Activated CD8-positive, alpha-beta memory T cell treated with anti-CD3 and anti-CD28 coated beads for 1 hour (primary cell): ENCODE results near the gene DNAAF5.
A peak's percentile ranks its signal among the peaks of the same experiment; 100 is the strongest.

Experiments
- DNase-seq, 2 donors: peaks; one replicate each; pipeline ENCODE4 v3.0.0-alpha.2; 2020; ENCODE audit warnings: low read depth in 1 of 2; ENCODE audit errors: extremely low read depth in 1 of 2

The DNAAF5 gene

DNA sequence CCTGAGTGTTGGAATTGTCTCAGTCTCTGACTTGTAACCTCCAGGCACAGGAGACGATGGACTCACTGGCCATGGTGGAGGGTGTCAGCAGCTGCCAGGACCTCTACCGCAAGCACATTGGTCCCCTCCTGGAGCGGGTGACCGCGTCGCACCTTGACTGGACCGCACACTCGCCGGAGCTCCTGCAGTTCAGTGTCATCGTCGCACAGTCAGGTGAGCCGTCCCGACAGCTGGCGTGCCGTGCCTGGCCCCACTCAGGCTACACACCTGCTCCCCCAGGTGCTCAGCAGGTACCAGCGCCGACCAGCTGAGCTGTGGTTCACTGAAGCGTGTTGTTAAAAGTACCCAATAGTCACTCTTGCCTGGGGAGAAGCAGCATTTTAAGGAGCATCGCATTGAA lies 37.3 kb downstream of the DNAAF5 start:
- no peak for DNase-seq

DNA sequence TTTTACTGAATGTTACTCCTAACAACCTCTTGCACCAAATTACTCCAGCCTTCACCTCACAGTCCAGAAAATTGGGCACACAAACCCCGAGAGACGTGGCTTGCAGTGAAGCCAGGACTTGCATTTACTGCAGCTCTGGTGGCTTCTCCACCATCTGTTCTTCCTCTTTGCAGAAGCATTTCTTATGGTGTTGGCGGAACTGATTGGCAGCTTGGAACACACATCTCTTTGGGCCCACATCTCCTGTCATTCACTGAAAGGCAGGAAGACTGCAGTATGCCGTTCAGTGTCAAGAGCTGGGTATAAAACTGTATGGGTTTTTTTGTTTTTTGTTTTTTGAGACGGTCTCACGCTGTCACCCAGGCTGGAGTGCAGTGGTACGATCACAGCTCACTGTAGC lies 38.9 kb downstream of the DNAAF5 start:
- DNase-seq, result no peak

DNA sequence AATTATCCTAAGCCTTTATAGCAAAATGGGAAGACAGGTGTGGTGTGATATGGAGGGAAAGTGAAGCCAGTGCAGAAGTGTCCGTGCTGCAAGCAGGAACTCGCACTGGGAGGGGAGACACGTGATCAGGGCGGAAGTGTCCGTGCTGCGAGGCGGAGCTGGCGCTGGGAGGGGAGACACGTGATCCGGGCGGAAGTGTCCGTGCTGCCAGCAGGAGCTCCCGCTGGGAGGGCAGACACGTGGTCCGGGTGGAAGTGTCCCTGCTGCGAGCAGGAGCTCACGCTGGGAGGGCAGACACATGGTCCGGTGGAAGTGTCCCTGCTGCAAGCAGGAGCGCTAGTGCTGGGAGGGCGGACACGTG lies 41.1 kb downstream of the DNAAF5 start:
- DNase-seq, result no peak

DNA sequence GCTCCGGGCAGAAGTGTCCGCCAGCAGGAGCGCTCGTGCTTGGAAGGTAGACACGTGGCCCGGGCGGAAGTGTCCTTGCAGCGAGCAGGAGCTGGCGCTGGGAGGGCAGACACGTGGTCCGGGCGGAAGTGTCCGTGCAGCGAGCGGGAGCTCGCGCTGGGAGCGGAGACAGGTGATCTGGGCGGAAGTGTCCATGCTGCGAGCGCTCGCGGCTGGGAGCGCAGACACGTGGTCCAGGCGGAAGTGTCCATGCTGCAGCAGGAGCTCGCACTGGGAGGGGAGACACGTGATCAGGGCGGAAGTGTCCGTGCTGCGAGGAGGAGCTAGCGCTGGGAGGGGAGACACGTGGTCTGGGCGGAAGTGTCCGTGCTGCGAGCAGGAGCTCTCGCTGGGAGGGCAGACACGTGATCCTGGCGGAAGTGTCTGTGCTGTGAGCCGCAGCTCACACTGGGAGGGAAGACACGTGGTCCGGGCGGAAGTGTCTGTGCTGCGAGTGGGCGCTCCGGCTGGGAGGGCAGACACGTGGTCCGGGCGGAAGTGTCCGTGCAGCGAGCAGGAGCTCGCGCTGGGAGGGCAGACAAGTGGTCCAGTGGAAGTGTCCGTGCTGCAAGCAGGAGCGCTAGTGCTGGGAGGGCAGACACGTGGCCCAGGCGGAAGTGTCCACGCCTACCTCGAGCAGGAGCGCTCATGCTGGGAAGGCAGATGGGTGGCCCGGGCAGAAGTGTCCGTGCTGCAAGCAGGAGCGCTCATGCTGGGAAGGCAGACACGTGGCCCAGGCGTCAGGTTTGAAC lies 41.6 kb downstream of the DNAAF5 start:
- no peak for DNase-seq

DNA sequence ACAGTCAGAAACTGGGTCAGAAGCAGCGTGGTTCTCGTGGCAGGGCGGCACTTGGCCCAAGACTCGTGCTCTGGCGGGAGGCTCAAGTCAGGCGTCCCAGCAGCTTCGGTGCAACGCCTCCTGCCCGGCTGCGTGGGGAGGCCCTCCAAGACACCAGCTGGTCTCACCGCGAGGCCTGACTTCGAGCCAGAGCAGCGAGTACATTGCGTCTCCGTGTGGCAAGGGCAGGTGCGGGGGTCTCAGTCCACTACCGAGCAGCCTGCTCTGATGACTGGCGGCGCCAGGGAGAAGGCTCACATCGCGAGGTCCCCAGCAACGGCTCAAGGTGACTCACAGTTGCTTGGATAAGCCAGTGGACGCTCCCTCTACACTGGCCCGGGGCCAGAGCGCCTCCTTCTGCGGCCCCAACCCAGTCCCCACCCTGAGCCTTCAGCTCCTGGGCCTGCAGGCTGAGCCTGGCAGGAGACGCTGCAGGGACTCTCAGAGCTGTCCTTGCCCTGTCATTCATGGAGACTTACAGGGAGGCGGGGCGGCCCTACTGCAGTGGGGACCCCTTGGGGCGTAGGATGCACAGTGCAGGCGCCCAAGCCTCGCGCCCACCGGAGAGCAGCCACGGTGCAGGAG lies 42.5 kb downstream of the DNAAF5 start:
- DNase-seq, result no peak

DNA sequence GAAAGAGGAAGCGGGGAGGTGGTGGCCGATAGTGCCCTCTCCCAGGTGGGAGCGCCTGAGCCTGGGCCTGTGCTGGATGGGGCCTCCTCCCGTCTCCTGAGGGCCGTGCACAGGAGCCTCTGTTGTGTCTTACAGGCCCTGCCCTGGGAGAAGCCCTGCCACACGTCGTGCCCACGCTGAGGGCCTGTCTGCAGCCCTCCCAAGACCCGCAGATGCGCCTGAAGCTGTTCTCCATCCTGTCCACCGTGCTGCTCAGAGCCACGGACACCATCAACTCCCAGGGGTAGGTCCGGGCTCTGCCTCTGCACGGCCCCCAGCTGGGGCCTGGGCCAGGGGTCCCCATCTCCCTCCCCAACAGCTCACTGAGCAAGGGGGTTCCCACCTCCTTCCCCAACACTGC lies 43.8 kb downstream of the DNAAF5 start:
- no peak for DNase-seq

DNA sequence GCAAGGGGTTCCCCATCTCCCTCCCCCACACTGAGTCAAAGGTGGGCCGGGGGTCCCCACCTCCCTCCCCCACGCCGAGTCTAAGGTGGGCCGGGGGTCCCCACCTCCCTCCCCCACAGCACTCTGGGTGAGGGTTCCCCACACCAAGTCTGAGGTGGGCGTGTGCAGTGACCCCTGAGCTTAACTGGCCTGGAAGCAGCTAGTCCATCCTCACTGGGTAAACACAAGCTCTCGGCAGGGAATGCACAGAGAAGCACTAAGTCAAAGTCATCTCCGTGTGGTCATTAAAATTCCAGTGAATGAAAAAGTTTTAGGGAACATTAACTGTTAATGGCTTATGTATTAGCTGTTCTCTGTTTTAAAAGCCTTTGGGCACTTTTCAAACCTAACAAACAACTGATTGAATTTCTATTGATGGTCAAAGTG lies 44.3 kb downstream of the DNAAF5 start:
- DNase-seq, result no peak

DNA sequence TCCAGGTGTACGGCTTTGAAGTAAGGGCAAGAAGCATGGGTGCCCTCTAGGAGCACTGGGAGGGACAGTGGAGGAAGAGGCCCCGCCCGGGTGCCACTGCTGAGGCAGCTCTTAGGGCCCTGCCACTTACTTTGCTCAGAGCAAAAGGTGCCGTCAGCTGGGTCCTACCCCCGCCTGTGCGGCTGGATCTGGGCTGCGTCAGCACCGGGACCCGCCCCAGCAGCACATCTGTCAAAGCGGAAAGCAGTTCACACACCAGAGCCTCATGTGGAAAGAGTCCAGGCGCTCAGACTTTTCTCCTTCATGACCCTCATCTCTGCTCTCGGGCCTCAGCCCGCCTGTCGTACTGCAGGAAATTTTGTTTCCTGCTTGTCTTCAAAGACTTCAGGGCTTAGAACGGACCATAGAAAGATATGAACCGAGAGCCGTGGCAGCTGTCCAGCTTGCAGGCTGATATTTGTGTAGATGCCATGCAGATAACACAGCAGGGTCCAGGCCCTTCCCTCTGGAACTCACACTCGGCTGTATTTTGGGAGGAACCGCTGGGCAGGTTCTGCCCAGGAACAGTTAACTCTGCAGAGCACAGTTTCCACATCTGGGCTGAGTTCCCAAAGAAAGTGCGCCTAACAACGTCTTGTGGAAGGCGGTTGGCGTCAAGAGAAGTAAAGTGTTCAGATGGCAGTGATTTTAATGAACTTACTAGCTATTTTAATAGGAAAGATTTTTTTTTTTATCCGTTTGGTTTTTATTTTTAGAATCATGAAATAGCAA lies 44.9 kb downstream of the DNAAF5 start:
- DNase-seq, result no peak

DNA sequence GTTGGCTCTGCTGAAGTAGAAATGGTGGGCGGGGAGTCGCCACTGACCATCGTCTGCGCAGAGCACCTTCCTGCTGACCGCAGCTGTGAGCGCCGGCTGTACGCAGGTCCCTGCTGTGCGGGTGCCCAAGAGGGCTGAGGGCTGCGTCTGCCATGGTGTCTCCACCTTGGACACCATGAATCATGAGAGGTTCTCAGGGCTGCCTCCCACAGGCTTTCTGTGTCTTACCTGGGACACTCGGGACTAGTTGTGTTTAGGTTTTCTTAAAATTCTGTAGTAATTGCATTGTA lies 45.5 kb downstream of the DNAAF5 start:
- DNase-seq, result no peak

DNA sequence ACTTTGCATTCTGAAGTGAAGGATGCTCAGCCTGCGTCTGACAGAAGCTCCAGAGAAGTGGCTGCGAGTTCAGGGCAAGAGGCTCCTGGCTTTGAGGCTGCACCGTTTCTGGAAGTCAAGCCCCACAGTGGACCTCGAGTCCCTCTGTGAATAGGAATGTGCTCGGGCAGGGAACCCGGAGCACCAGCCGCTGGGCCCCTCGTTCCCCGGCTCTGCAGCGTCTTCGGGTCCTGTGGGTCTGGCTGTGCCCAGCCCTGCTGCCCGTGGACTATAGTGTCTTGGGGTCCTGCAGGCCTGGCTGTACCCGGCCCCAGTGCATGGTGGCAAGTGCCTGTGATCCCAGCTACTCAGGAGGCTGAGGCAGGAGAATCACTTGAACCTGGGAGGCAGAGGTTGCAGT lies 45.9 kb downstream of the DNAAF5 start:
- no peak for DNase-seq

DNA sequence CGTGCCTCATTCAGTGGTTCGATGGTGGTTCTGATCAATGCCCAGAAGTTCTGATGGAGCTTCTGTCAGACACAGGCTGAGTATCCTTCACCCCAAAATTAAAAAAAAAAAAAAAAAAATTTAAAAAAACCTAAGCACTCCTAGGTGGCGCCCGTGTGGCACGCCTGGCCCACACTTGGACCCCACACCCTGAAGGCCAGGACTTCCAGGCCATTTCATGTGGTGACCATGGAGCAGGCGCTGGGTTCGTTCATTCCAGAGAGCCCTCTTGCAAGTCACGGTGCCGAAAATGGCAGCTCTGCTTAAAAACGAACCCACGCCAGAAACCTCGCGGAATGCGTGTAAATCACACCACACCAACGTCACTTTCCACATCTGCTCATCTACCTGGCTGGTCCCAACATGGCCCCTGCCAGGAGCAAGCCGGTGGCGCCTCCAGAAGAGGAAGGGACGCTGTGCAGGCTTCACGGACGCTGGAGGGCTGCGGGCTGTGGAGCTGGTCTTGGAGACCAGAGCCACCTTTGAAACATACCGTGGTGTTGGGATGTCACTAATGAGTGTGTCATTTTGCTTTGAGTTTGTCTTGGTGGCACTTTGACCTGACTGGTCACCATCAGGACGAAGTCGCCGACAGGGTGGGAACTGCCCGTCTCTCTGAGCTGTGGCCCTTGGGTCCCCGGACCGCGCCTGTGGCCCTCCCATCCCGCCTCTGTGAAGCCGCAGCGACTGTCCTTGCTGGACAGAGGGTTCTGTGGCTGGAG lies 46.5 kb downstream of the DNAAF5 start:
- DNase-seq, result no peak

DNA sequence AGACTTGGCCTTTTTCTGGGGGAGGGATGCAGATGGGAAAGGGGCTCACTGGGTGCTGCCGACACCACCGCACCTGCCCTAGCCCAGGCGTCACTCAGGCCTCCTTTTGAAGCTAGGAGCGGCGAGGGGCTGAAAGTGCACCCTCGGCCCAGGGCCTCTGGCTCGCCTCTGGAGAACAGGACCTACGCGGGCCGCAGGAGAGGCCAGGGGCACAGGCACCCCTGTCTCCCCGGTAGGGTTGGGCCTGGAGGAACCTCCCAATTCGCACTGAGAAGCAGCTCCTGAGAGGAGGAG lies 47.1 kb downstream of the DNAAF5 start:
- DNase-seq, result no peak

DNA sequence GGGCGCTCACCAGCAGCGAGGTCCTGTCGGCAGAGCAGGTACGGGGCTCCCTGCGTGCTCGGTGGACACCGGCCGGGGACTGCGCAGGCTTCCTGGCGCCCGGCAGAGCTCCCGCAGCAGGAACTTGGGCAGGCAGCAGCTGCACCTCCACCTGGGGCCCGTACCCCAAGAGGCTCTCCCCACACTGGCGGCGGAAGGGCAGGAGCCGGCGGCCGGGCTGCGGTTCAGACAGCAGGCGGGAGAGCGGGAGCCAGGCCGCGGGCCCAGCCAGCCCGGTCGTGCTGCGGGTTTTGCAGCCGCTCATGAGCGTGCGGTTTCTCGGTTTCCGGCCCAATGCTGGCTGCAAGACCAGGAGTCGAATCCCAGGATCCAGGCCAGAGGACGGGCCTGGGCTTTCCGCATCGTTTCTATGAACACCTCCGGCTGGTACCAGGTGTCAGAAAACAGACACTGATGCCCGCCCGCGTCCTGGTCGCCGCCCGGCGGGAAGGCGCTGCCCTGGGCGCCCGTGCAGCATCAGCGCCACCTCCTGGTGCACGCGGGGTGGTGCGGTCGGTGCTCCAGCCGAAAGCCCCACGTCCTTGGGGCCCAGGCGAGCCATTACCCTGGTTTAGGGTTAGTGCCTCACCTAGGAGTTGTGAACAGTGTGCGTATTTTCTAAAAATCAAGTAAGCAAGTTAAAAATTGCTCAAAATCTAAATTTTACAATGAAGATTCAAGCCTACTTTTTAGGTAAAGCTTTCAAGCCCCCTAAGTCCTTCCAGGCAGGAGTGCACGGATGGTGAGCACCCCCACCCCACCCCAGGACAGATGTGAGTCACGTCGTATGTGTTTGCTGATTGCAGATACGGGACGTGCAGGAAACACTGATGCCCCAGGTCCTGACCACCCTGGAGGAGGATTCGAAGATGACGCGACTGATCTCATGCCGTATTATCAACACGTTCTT lies 47.9 kb downstream of the DNAAF5 start:
- DNase-seq, result peak; percentile 16 to 48

DNA sequence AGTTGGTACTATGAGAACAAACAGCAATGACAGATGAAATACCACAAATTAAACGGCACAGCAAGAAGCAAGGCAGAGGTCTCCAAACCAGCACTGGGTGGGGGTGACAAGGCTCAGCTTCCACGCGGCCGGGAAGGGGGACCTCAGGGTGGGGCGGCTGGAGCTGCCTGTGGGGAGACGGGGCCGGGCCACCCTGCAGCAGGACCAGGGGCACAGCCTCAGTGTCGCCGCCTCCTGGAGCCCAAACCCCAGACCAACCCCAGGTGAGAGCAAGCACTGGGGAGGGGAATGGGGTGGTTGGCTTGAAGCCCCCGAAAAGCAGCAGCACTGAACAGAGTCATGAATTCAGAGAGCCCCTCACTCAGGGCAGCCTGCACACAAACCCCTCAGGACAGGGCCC lies 49.9 kb downstream of the DNAAF5 start:
- no peak for DNase-seq

DNA sequence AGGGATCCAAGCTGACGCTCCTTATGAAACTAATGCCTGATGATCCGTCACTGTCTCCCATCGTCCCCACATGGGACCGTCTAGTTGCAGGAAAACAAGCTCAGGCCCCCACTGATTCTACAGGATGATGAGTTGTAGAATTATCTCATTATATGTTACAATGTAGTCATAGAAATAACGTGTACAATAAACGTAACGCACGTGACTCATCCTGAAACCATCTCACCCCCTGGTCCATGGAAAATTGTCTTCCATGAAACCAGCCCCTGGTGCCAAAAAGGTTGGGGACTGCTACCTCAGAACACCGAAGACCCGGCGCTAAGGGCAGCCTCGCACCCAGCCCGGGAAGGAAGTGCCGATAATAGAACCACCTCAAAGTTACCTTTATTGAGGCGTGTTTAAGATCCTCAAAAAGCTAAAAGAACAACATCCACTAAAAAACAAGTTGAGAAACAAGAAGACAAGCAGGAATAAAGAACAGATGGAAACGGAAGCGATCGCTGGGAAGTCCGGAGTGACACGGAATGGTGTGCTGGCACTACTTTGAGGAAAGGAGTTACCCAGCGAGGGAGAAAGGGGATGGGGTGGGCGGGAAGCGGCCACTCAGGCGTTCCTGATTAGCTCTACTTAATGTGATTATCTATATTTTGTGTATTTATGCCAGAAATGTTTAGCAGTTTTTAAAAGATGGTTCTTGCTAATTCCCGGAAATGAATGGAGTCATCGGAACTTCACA lies 50.7 kb downstream of the DNAAF5 start:
- DNase-seq, result no peak

DNA sequence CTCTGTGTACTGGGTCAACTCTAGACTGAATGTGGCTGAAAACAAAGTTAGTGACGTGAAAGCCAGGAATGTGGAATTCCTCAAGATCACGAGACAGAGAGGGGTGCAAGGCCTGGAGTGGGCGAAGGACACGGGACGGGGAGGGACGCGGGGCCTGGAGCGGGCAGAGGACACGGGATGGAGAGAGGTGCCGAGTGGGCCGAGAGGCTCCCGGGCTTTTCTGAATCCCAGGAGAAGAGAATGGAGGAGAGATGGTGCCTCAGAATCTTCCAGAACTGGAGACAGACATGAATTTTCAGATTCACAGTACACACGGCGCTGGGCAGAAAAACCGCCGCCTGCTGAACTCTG lies 51.2 kb downstream of the DNAAF5 start:
- no peak for DNase-seq

DNA sequence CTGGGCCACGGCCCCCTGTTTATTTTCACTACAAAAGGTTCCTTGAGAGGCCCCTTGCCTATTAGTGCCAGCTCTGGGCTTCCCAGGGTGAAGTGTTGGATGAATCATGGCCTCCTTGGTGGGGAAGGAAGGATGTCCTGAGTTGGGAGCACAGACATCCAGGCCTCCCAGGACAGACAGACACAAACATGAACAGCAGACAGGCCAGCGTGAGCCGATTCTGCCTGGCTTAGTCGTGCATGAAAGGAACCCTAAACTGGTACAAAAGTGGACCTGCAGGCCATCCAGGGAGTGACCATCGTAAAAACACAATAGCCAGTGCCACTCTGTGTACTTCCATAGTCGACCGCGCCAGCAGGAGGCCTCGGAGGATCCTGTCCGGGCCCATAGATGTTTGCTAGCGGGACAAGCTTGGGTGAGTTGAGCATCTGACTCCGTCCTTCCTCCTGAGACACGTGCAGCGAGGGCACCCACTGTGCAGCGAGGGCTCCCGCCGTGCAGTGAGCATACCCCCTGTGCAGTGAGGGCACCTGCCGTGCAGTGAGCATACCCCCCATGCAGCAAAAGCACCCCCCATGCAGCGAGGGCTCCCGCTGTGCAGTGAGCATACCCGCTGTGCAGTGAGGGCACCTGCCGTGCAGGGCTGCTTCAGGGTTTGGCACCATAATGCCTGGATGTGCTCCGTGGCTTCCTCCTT lies 51.9 kb downstream of the DNAAF5 start:
- DNase-seq, result no peak

DNA sequence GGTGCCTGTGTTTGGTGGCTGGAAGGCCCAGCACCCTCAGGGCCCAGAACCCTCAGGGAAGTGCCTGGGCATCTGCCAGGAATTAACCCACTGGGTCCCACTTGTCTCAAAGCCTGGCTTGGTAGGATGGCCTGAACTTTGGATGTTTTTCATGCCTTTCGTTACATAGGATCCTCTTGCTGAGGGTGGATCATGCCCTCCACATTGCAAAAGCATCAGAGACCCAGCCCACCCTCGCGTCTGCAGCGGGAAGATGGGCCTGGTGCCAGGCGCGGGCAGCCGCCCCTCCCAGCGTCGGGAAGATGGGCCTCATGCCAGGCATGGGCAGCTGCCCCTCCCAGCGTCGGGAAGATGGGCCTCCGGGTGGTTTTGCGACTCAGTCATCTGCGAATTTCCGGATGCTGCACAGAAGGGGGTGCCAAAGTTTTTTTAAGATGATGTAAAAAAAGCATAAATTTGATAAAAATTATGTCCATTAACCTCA lies 52.5 kb downstream of the DNAAF5 start:
- DNase-seq, result no peak

DNA sequence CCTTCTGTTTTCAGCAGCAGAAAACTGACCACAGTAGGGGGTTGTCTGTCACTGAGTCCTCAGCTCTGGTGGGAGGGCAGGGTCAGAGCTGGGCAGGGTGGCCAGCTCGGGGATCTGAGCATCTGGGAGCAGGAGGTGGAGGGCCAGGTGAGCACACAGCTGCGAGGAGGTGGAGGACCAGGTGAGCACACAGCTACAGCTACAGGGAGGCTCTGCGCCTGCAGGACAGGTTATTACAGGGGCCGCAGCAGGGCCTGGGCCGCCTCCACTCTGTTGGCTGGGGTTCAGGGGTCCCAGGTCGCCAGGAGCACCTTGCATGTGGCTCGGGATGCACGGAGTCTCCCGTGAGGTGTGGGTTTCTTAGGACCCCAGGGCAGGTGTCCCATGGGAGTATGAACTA lies 53.0 kb downstream of the DNAAF5 start:
- DNase-seq, result no peak
